DOHH2 (cell line): ENCODE measurements around the gene DUSP28.

Experiments used
- CTCF ChIP-seq: fragments of 200-600 bp; sonication (generic); IDR thresholded peaks from one replicate; pipeline ENCODE4 v1.5.1; 2014; ENCODE audit warnings: antibody characterized with exemption, mild to moderate bottlenecking, low read depth, low read length; ENCODE audit not compliant: poor library complexity, severe bottlenecking
- EZH2phosphoT487 ChIP-seq: fragments of 200-600 bp; sonication (generic); IDR thresholded peaks from 2 replicates; pipeline ENCODE4 v1.6.1; 2017; ENCODE audit warnings: borderline replicate concordance, mild to moderate bottlenecking, antibody characterized with exemption, low read length, moderate library complexity, mixed read lengths

DNA sequence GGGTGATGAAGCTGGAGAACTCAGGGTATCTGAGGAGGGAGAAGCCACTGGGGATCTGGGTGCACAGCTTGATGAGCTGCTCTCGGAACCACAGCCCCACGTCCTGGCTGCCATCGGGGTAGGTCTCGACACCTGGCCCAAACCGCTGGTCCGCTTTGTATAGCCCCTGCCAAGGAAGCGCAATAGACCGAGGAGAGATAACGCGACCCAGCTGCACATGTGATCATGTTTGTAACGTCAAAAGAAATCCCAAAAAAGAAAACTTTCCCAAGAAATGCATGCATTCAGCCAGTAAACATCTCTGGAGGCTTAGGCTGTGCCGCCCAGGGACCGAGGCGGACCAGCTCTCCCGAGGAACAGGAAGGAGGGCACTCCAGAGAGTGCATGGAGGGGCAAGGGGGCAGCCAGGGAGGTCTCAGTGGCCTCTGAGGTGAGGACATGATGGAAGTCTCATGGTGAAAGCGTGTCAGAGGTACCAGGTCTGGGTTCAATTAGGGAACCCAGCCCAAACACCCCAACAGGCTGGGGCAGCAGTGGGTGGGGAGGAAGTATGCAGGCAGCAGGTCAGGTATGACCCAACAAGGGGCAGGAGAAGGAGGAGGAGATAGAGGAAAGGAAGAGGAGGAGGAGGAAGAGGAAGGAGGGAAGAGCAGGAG lies 30.7 kb upstream of the DUSP28 start:
- TF ChIP-seq CTCF (no peak), EZH2phosphoT487 (no peak)
